GM23338 (cell line): ENCODE results near the gene C12orf43. TPM values are rescaled to one million over a fixed set of nuclear protein-coding genes. Genes with fewer than 3 reads are reported as not detected.

Experiments
- ATAC-seq: fragments of 200-7000 bp; cut with Tn5 transposase; 3 replicates; pipeline ENCODE4 v1.9.1; 2020
- DNase-seq: peaks from one replicate; pipeline ENCODE4 v3.0.0-alpha.2; 2015; ENCODE audit warnings: low spot score
- H2AFZ ChIP-seq: fragments of 200-600 bp; sonication (generic); 2 replicates; pipeline ENCODE4 v1.8.0; 2016; ENCODE audit warnings: antibody characterized with exemption, mild to moderate bottlenecking, moderate library complexity
- H3F3A ChIP-seq: fragments of 200-600 bp; sonication (generic); replicated peaks from 2 replicates; pipeline ENCODE4 v1.8.0; 2017; ENCODE audit warnings: antibody characterized with exemption, mixed run types, low read depth
- H3K27ac ChIP-seq: fragments of 200-600 bp; sonication (generic); 2 replicates; pipeline ENCODE4 v1.6.1; 2016; ENCODE audit warnings: low read depth
- H3K27me3 ChIP-seq: fragments of 200-600 bp; sonication (generic); 2 replicates; pipeline ENCODE4 v1.8.0; 2016; ENCODE audit warnings: mild to moderate bottlenecking, mixed run types, moderate library complexity; ENCODE audit not compliant: insufficient read depth
- H3K36me3 ChIP-seq: fragments of 200-600 bp; sonication (generic); 2 replicates; pipeline ENCODE4 v1.8.0; 2016; ENCODE audit warnings: mild to moderate bottlenecking; ENCODE audit not compliant: insufficient read depth
- H3K4me1 ChIP-seq: fragments of 200-600 bp; sonication (generic); 2 replicates; pipeline ENCODE4 v1.8.0; 2016; ENCODE audit warnings: mild to moderate bottlenecking, moderate library complexity; ENCODE audit not compliant: insufficient read depth
- H3K4me2 ChIP-seq: fragments of 200-600 bp; sonication (generic); 2 replicates; pipeline ENCODE4 v1.7.1; 2017; ENCODE audit warnings: mixed run types
- H3K4me3 ChIP-seq: fragments of 200-600 bp; sonication (generic); 2 replicates; pipeline ENCODE4 v1.6.1; 2016; ENCODE audit warnings: mixed run types
- H3K79me2 ChIP-seq: fragments of 200-600 bp; sonication (generic); replicated peaks from 2 replicates; pipeline ENCODE4 v1.8.0; 2017; ENCODE audit warnings: mild to moderate bottlenecking; ENCODE audit not compliant: insufficient read depth
- H3K9me2 ChIP-seq: fragments of 200-600 bp; sonication (generic); 2 replicates; pipeline ENCODE4 v1.8.0; 2017; ENCODE audit not compliant: insufficient read depth
- H4K20me1 ChIP-seq: fragments of 200-600 bp; sonication (generic); replicated peaks from 2 replicates; pipeline ENCODE4 v1.8.0; 2017; ENCODE audit warnings: mild to moderate bottlenecking; ENCODE audit not compliant: insufficient read depth
- H3K27ac Mint-ChIP-seq: 2 replicates; pipeline ENCODE4 v1.8.0; 2020; ENCODE audit warnings: inconsistent platforms, mild to moderate bottlenecking, moderate library complexity, mixed read lengths
- H3K27me3 Mint-ChIP-seq: 3 replicates; pipeline ENCODE4 v1.8.0; 2022; ENCODE audit warnings: low read depth, mild to moderate bottlenecking, moderate library complexity, mixed read lengths, inconsistent platforms; ENCODE audit not compliant: insufficient read depth, poor library complexity
- H3K36me3 Mint-ChIP-seq: 3 replicates; pipeline ENCODE4 v1.8.0; 2021; ENCODE audit warnings: low read depth, mild to moderate bottlenecking, inconsistent platforms, moderate library complexity, mixed read lengths
- H3K4me1 Mint-ChIP-seq: 3 replicates; pipeline ENCODE4 v1.8.0; 2020; ENCODE audit warnings: mild to moderate bottlenecking, inconsistent platforms, mixed read lengths
- H3K4me3 Mint-ChIP-seq: 3 replicates; pipeline ENCODE4 v1.8.0; 2021; ENCODE audit warnings: moderate library complexity, mild to moderate bottlenecking, inconsistent platforms, mixed read lengths
- H3K9me3 Mint-ChIP-seq: 3 replicates; pipeline ENCODE4 v1.8.0; 2020; ENCODE audit warnings: moderate library complexity, mild to moderate bottlenecking, inconsistent platforms, mixed read lengths
- CREB1 ChIP-seq: fragments of 250-450 bp; sonication (Bioruptor Pico); IDR thresholded peaks from 2 replicates; pipeline ENCODE4 v1.5.0; 2020; ENCODE audit warnings: low read depth, mild to moderate bottlenecking, moderate library complexity
- CTCF ChIP-seq, 2 experiments: fragments of 200-600 bp in 1 of 2; sonication (generic) in 1 of 2; conservative IDR thresholded peaks; 2 replicates each; pipeline versions ENCODE4 v1.5.1 to v1.6.1; 2016 to 2017; ENCODE audit warnings: antibody characterized with exemption in 2 of 2, low read depth in 2 of 2, mild to moderate bottlenecking in 2 of 2, moderate library complexity in 1 of 2
- ETS1 ChIP-seq: IDR thresholded peaks from 2 replicates; pipeline ENCODE4 v1.6.1; 2016; ENCODE audit warnings: antibody characterized with exemption
- EZH2 ChIP-seq: fragments of 200-600 bp; sonication (generic); IDR thresholded peaks from one replicate; pipeline ENCODE4 v1.8.0; 2017; ENCODE audit warnings: antibody characterized with exemption, mild to moderate bottlenecking, low read depth; ENCODE audit not compliant: unreplicated experiment
- EZH2phosphoT487 ChIP-seq: fragments of 200-600 bp; sonication (generic); IDR thresholded peaks from one replicate; pipeline ENCODE4 v1.8.1; 2018; ENCODE audit warnings: antibody characterized with exemption; ENCODE audit not compliant: unreplicated experiment
- JUNB ChIP-seq: IDR thresholded peaks from one replicate; pipeline ENCODE4 v1.6.1; 2016; ENCODE audit warnings: antibody characterized with exemption; ENCODE audit not compliant: unreplicated experiment
- NANOG ChIP-seq: IDR thresholded peaks from 2 replicates; pipeline ENCODE4 v1.6.1; 2016; ENCODE audit warnings: antibody characterized with exemption, borderline replicate concordance
- POLR2AphosphoS5 ChIP-seq: IDR thresholded peaks from 2 replicates; pipeline ENCODE4 v1.6.1; 2016; ENCODE audit warnings: antibody characterized with exemption, low read depth
- REST ChIP-seq: IDR thresholded peaks from one replicate; pipeline ENCODE4 v1.6.1; 2018; ENCODE audit warnings: antibody characterized with exemption; ENCODE audit not compliant: unreplicated experiment
- STAT1 ChIP-seq: IDR thresholded peaks from one replicate; pipeline ENCODE4 v1.6.1; 2016; ENCODE audit warnings: antibody characterized with exemption; ENCODE audit not compliant: unreplicated experiment
- ZNF114 ChIP-seq: fragments of 250-450 bp; sonication (Bioruptor Pico); IDR thresholded peaks from 2 replicates; pipeline ENCODE4 v1.5.0; 2020; ENCODE audit warnings: mild to moderate bottlenecking, moderate library complexity
- ZNF331 ChIP-seq: fragments of 250-450 bp; sonication (Bioruptor Pico); IDR thresholded peaks from 2 replicates; pipeline ENCODE4 v1.5.0; 2020; ENCODE audit warnings: low read depth, mild to moderate bottlenecking, moderate library complexity
- polyA plus RNA-seq: library from polyadenylated mRNA; unstranded; fragments of >200 nt; fragmentation: Nextera tagmentation; extraction: Ambion mirVana; gene quantifications from 2 replicates; pipeline ENCODE4 v1.2.1, GENCODE V29; 2016
- total RNA-seq: library from RNA; depleted of rRNA; stranded (reverse); fragments of >200 nt; shearing (Covaris generic); gene quantifications from 2 replicates; pipeline ENCODE4 v1.2.3, GENCODE V29; 2014

C12orf43 gene
- total and polyA plus RNA-seq, 2 experiments from 2014 or later: 15.2 to 20.7 TPM

GRCh38 chr12:121026274-121027045, 10.2 kb upstream of the C12orf43 start:
- Mint-ChIP-seq H3K4me1 (peaks cover 5% of the 10 kb centered on the region), H3K4me3 (no peak overlapping the region), H3K27ac (no peak overlapping the region), H3K36me3 (no peaks in the 10 kb centered on the region), H3K27me3 (peaks cover 12% of the 10 kb centered on the region), H3K9me3 (no peaks in the 10 kb centered on the region)
- H3K79me2 ChIP-seq: no peaks in the 10 kb centered on the region
- H2AFZ ChIP-seq: 0 out of 2 replicates have a peak overlapping the region, but pooled peaks have one; percentile 66
- no peaks in the 10 kb centered on the region for H4K20me1 ChIP-seq
- H3K36me3 ChIP-seq: no peaks in the 10 kb centered on the region
- no peaks in the 10 kb centered on the region for H3F3A ChIP-seq
- peak; percentile 77 for ATAC-seq
- H3K27me3 ChIP-seq: no peaks in the 10 kb centered on the region
- TF ChIP-seq CTCF (conservative IDR thresholded peaks at IDR 0.05; ENCODE audit: low read depth in 2 of 2) (peak; percentile 24 to 38), NANOG (no peak)
- peaks cover 4% of the 10 kb centered on the region for H3K4me1 ChIP-seq
- DNase-seq: peak; percentile 43
- H3K4me3 ChIP-seq: no peak overlapping the region
- H3K9me2 ChIP-seq: no peaks in the 10 kb centered on the region; the same call in 1 of the 2 replicates
- no peak overlapping the region for H3K4me2 ChIP-seq
- H3K27ac ChIP-seq: no peak overlapping the region

GRCh38 chr12:121025442-121026226, 9.3 kb upstream of the C12orf43 start:
- H3K79me2 ChIP-seq: no peaks in the 10 kb centered on the region
- ATAC-seq (no peak), DNase-seq (no peak)
- H3K4me1 ChIP-seq: no peaks in the 10 kb centered on the region
- no peaks in the 10 kb centered on the region for H3K27me3 ChIP-seq
- Mint-ChIP-seq H3K9me3 (no peaks in the 10 kb centered on the region), H3K27me3 (peaks cover 12% of the 10 kb centered on the region), H3K36me3 (no peaks in the 10 kb centered on the region), H3K4me1 (no peaks in the 10 kb centered on the region), H3K27ac (no peak overlapping the region), H3K4me3 (no peak overlapping the region)
- no peak overlapping the region for H3K4me2 ChIP-seq
- peak overlapping the region; percentile 66; the same call in 1 of the 2 replicates for H2AFZ ChIP-seq
- H3K4me3 ChIP-seq: no peak overlapping the region
- no peaks in the 10 kb centered on the region for H3K36me3 ChIP-seq
- no peaks in the 10 kb centered on the region for H3F3A ChIP-seq
- no peaks in the 10 kb centered on the region; the same call in 1 of the 2 replicates for H3K9me2 ChIP-seq
- no peaks in the 10 kb centered on the region for H4K20me1 ChIP-seq
- no peak overlapping the region for H3K27ac ChIP-seq
- no peak for TF ChIP-seq CREB1 (CRISPR knock-in tag)
- TF ChIP-seq EZH2phosphoT487: no peak
- no peak for TF ChIP-seq ZNF114 (CRISPR knock-in tag)
- TF ChIP-seq EZH2: no peak
- no peak for TF ChIP-seq CTCF (conservative IDR thresholded peaks at IDR 0.05; ENCODE audit: low read depth in 2 of 2)
- TF ChIP-seq ZNF331 (CRISPR knock-in tag): no peak
- TF ChIP-seq POLR2AphosphoS5: no peak
- TF ChIP-seq NANOG: no peak
- TF ChIP-seq JUNB: no peak
- TF ChIP-seq ETS1: no peak
- no peak for TF ChIP-seq STAT1
- TF ChIP-seq REST: no peak
